H1 (cell line): ENCODE measurements around the gene FPR2. TPM values are rescaled to one million over a fixed set of nuclear protein-coding genes. Genes with fewer than 3 reads are reported as not detected.

ENCODE experiments used
- CBX8 ChIP-seq: fragments of 300-800, 300-1000 bp; sonication (generic); IDR thresholded peaks from 2 replicates; pipeline ENCODE4 v1.7.1; 2016; ENCODE audit warnings: low read depth, low read length, borderline replicate concordance
- CHD1 ChIP-seq: IDR thresholded peaks from 2 replicates; pipeline ENCODE4 v1.6.1; 2012; ENCODE audit warnings: low read depth, low read length, improper control_type of control experiment
- CTCF ChIP-seq, 3 experiments: IDR thresholded peaks; 1 replicate in 2 of 3; 2 replicates in 1 of 3; pipeline versions ENCODE4 v1.5.1 to v1.6.1; 2011; ENCODE audit warnings: low read length in 3 of 3, mild to moderate bottlenecking in 3 of 3, inconsistent platforms in 2 of 3, low read depth in 1 of 3, moderate library complexity in 1 of 3; ENCODE audit not compliant: insufficient read depth in 1 of 3; ENCODE audit errors: control extremely low read depth in 1 of 3
- POU5F1 ChIP-seq: IDR thresholded peaks from 2 replicates; pipeline ENCODE4 v1.6.1; 2011; ENCODE audit warnings: low read depth, mild to moderate bottlenecking, low read length, moderate library complexity
- RFX5 ChIP-seq: IDR thresholded peaks from 2 replicates; pipeline ENCODE4 v1.6.1; 2011; ENCODE audit warnings: low read depth, low read length, improper control_type of control experiment, borderline replicate concordance
- SRF ChIP-seq: IDR thresholded peaks from 2 replicates; pipeline ENCODE4 v1.6.1; 2011; ENCODE audit warnings: mild to moderate bottlenecking, low read depth, low read length, moderate library complexity
- SUZ12 ChIP-seq: fragments of 200-600 bp; sonication (generic); IDR thresholded peaks from 2 replicates; pipeline ENCODE4 v1.6.1; 2012; ENCODE audit warnings: mild to moderate bottlenecking, inconsistent platforms, low read length, moderate library complexity, mixed read lengths
- ZNF274 ChIP-seq: IDR thresholded peaks from 2 replicates; pipeline ENCODE4 v1.7.0; 2012; ENCODE audit warnings: low read length, borderline replicate concordance; ENCODE audit errors: extremely low read depth
- polyA plus RNA-seq, 7 experiments: library from polyadenylated mRNA; depleted of rRNA in 3 of 7; stranded (reverse) in 5 of 7; unstranded in 2 of 7; fragments of >200 nt in 5 of 7; fragments of 200-250 nt in 2 of 7; gene quantifications; 1 replicate in 5 of 7; 2 replicates in 1 of 7; 4 replicates in 1 of 7; pipeline versions ENCODE4 v1.2.1 to v1.2.3, GENCODE V29; 2011 to 2013; ENCODE audit warnings: missing spikeins in 2 of 7, mixed read lengths in 2 of 7
- total RNA-seq: library from RNA; stranded (reverse); fragmentation: NEBNext Ultra II Directional; extraction: Animal tissue kit (Norgen Biotek cat#: 25700); gene quantifications from 2 replicates; pipeline ENCODE4 v1.2.1, GENCODE V29; 2021

Gene FPR2
- total and polyA plus RNA-seq, 2 of the 8 experiments (the other 6 are each of a cell fraction or from before 2014, with no cell fraction given): 0.17 TPM; not detected in 1

GRCh38 chr19:51794885-51795490 is 34.0 kb downstream of the FPR2 start, which contains the start of gene FPR3 (continued):
- TF ChIP-seq CTCF (IDR thresholded peaks at IDR 0.05; ENCODE audit: control extremely low read depth in 1 of 3, insufficient read depth in 1 of 3, low read depth in 1 of 3, low read length in 3 of 3) (no peak), SUZ12 (no peak), SRF (no peak), CHD1 (no peak), ZNF274 (no peak), CBX8 (no peak), POU5F1 (no peak), RFX5 (no peak)
